Upper lobe of right lung (tissue), 1 donor: ENCODE data around the gene OR5C1. TPM values are rescaled to one million over a fixed set of nuclear protein-coding genes. Genes with fewer than 3 reads are reported as not detected.
"Not testable (repeated sequence)": the region's sequence is repeated elsewhere in the genome, so short reads cannot be mapped to it uniquely, and the experiment has no call there.

Source experiments
- ATAC-seq: fragments of 200-7000 bp; cut with Tn5 transposase; one replicate; pipeline ENCODE4 v1.9.1; 2020; ENCODE audit warnings: mild to moderate bottlenecking, moderate library complexity
- DNase-seq: peaks from one replicate; pipeline ENCODE4 v3.0.0-alpha.2; 2020
- H3K27ac ChIP-seq: fragments of 200-600 bp; one replicate; pipeline ENCODE4 v1.8.0; 2022
- H3K27me3 ChIP-seq: fragments of 200-600 bp; one replicate; pipeline ENCODE4 v1.8.0; 2022; ENCODE audit warnings: mild to moderate bottlenecking
- H3K36me3 ChIP-seq: fragments of 200-600 bp; one replicate; pipeline ENCODE4 v1.8.0; 2022
- H3K4me1 ChIP-seq: fragments of 200-600 bp; one replicate; pipeline ENCODE4 v1.8.0; 2022
- H3K4me3 ChIP-seq: fragments of 200-600 bp; one replicate; pipeline ENCODE4 v1.8.0; 2022; ENCODE audit warnings: mild to moderate bottlenecking
- H3K9me3 ChIP-seq: fragments of 200-600 bp; one replicate; pipeline ENCODE4 v1.8.0; 2022
- intact Hi-C: fragments of 100-400 bp; cut with DNase I; formaldehyde crosslinking; loops from one replicate; pipeline ENCODE4 v1.11.0; 2022
- total RNA-seq: library from RNA; stranded (reverse); fragmentation: NEBNext Ultra II Directional; extraction: Animal tissue kit (Norgen Biotek cat#: 25700); gene quantifications from one replicate; pipeline ENCODE4 v1.2.1, GENCODE V29; 2021
- TF ChIP-seq, protein P1 (sequence below): fragments of 200-600 bp; IDR thresholded peaks from one replicate; pipeline ENCODE4 v1.8.0; 2022; ENCODE audit warnings: antibody characterized with exemption
- donor health status: DM: no; HTN: yes; CAD: no; lungs with severe emphysema.

Gene OR5C1
- total RNA-seq, 1 donor from 2014 or later = not detected

DNA sequence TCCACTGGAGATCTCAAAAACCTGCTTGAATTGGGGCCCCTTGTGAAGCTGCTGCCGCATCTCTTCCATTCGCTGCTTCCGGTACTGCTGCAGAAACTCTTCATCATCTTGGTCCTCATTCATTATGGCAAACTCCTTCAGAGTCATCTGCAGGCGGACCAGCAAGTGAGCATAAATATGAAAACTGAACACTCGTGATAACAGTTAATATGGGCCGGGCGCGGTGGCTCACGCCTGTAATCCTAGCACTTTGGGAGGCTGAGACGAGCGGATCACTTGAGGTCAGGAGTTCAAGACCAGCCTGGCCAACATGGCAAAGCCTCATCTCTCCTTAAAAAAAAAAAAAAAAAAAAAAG is 31.7 kb downstream of the OR5C1 start:
- Histone ChIP-seq H3K27me3 (no peaks in the 10 kb centered on the region), H3K27ac (peak overlapping the region; percentile 45), H3K4me3 (no peak overlapping the region), H3K36me3 (peaks cover 55% of the 10 kb centered on the region), H3K4me1 (peaks cover 51% of the 10 kb centered on the region), H3K9me3 (no peaks in the 10 kb centered on the region)
- no peak for ATAC-seq
- intact Hi-C loops = no loop called here
- TF ChIP-seq, protein P1, sequence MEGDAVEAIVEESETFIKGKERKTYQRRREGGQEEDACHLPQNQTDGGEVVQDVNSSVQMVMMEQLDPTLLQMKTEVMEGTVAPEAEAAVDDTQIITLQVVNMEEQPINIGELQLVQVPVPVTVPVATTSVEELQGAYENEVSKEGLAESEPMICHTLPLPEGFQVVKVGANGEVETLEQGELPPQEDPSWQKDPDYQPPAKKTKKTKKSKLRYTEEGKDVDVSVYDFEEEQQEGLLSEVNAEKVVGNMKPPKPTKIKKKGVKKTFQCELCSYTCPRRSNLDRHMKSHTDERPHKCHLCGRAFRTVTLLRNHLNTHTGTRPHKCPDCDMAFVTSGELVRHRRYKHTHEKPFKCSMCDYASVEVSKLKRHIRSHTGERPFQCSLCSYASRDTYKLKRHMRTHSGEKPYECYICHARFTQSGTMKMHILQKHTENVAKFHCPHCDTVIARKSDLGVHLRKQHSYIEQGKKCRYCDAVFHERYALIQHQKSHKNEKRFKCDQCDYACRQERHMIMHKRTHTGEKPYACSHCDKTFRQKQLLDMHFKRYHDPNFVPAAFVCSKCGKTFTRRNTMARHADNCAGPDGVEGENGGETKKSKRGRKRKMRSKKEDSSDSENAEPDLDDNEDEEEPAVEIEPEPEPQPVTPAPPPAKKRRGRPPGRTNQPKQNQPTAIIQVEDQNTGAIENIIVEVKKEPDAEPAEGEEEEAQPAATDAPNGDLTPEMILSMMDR = no peak
- no peak for DNase-seq

DNA sequence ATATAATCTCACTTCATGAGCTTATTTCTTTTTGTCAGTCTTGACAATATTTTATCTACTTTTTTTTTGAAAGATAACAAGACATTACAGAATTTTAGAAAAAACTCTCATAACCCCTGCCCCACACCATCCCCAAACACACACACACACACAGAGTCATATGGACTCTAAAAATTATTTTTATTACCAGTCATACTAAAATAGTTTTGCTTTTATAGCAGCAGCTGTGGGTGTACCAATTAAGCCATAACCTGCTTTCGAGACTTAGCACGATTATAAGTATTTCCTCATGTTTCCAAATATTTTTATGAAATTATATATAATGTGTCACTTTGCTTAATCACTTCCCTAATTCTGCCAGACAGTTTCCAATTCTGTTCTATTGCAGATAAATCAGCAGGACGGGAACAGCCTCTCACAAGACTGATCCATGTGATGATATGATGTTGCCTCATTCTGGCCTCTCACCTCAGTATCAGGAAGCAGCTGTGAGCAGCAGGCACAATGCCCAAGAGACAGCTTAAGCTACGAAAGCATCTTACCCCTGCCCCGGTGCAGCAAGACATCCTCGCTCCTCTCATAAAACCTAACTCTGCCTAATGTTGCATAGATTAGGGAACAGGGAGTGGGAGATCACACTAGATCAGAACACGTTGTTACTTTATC is 32.7 kb downstream of the OR5C1 start:
- peak; percentile 90 for ATAC-seq
- TF ChIP-seq, protein P1 = no peak
- Histone ChIP-seq H3K27me3 (no peaks in the 10 kb centered on the region), H3K36me3 (peaks cover 63% of the 10 kb centered on the region), H3K4me1 (peaks cover 53% of the 10 kb centered on the region), H3K27ac (peak overlapping the region; percentile 66), H3K4me3 (no peak overlapping the region), H3K9me3 (no peaks in the 10 kb centered on the region)
- DNase-seq = peak; percentile 73
- intact Hi-C loops = no loop called here

DNA sequence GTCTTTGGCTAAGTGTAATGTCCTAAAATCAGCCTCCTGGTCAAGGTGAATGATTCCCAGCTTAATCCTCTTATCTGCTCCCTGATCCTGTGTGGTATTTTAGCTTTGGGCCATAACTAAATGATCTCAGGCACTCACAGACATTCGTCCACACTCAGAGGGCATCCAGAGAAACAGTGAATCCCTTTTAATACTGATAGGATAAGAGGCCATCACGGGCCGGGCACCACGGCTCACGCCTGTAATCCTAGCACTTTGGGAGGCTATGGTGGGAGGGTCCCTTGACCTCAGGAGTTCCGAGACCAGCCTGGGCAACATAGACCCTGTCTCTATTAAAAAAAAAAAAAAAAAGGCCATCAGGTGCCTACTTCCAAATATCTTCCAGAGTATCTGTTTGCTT is 33.3 kb downstream of the OR5C1 start:
- TF ChIP-seq, protein P1 = no peak
- Histone ChIP-seq H3K4me3 (no peak overlapping the region), H3K27me3 (no peaks in the 10 kb centered on the region), H3K4me1 (peaks cover 53% of the 10 kb centered on the region), H3K9me3 (no peaks in the 10 kb centered on the region), H3K36me3 (peaks cover 63% of the 10 kb centered on the region), H3K27ac (peak overlapping the region; percentile 66)
- no peak for ATAC-seq
- DNase-seq = no peak
- intact Hi-C loops = no loop called here

DNA sequence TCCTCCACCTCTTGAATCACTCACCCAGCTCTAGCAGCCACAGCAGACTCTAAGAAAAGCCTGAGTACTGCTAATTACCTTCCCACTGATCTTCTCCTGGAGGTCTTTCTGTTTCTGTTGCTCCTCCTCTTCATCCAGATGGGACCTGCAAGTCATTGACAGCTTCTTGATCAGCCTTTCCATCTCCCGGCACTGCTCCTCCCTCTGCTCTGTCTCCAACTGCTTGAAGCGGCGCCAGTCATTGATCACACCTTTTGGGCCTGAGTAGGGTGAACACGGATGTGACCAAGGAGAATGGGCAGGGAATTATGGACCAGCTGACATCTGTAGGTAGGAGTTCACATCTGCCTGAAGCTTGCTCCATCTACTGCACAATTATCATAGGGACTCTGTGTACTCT is 34.2 kb downstream of the OR5C1 start:
- peaks cover 55% of the 10 kb centered on the region for H3K36me3 ChIP-seq
- intact Hi-C loops = no loop called here
- no peaks in the 10 kb centered on the region for H3K27me3 ChIP-seq
- TF ChIP-seq, protein P1 = no peak
- peaks cover 53% of the 10 kb centered on the region for H3K4me1 ChIP-seq
- H3K4me3 ChIP-seq = no peak overlapping the region
- H3K27ac ChIP-seq = no peak overlapping the region
- H3K9me3 ChIP-seq = no peaks in the 10 kb centered on the region
- peak; percentile 17 for ATAC-seq
- no peak for DNase-seq

DNA sequence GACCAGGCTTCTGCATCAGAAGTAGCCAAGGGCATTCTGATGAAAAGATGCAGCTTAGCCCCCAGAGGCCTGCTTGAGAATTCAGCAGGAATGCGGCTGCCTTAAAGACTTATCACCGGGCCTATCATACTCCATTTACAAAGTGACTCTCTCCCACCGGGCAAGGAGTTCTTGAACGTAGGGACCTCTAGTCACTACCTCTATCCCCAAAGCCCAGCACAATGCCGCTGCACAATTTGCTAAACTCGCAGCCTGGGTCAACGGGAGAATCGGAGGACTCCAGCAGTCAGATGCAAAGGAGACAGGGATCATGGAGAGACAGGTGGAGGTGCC is 39.0 kb downstream of the OR5C1 start:
- H3K27me3 ChIP-seq = no peaks in the 10 kb centered on the region
- no peak for DNase-seq

DNA sequence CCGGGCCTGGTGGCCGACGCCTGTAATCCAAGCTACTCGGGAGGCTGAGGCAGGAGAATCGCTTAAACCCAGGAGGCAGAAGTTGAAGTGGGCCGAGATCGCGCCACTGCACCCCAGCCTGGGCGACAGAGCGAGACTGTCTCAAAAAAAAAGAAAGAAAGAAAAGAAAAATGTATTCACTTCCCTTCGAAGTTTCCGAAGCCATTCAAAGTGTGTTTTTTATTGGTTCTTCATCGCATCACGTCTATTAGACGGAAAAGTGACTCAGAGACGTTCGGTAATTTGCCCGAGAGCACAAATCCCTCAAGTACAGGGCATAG is 40.2 kb downstream of the OR5C1 start:
- ATAC-seq, intact Hi-C loops, H3K9me3 ChIP-seq, DNase-seq, H3K27me3 ChIP-seq: not testable (repeated sequence)
- Histone ChIP-seq H3K4me3 (peak overlapping the region; percentile 93), H3K4me1 (peaks cover 26% of the 10 kb centered on the region), H3K36me3 (peaks cover 19% of the 10 kb centered on the region), H3K27ac (peak overlapping the region; percentile 95)

More for the DNA sequence above, 39.0 kb downstream of the OR5C1 start:
- Histone ChIP-seq H3K4me3 (peak overlapping the region; percentile 93), H3K27ac (peak overlapping the region; percentile 95), H3K4me1 (peaks cover 26% of the 10 kb centered on the region), H3K36me3 (peaks cover 30% of the 10 kb centered on the region), H3K9me3 (no peaks in the 10 kb centered on the region)
- ATAC-seq = peak; percentile 4
- intact Hi-C loops = no loop called here
- TF ChIP-seq, protein P1 = no peak
